Measurements from ENCODE around the gene ARHGAP22. TPM values are rescaled to one million over a fixed set of nuclear protein-coding genes. Genes with fewer than 3 reads are reported as not detected.

The ARHGAP22 gene
- total and polyA plus RNA-seq, 11 donors = 1.1 to 9.5 (median 2.8) TPM

DNA sequence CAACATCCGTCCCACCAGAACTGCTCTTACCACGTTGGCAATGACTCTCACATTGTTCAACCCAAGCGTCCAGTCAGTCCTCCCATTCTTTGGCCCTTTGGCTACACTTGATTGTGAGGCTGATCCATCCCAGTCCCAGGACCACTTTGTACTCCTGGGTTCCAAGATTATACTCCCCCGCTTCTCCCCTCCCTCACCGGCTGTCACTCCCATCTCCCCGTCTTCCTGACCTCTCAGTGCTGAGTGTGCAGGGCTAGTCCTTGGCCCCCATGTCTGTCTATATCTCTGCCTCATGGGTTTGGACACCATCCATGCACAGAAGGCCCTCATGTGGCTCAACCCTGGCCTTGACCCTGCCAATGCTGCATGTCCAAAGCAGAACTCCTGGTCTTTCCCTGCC is 12.5 kb downstream of the ARHGAP22 start:
- DNase-seq = no peak
- Histone ChIP-seq H3K9me3 (no peaks in the 10 kb centered on the region), H3K36me3 (no peaks in the 10 kb centered on the region), H3K27me3 (peaks cover 0 to 9% (median 0%) of the 10 kb centered on the region in 9 donors), H3K4me3 (no peak overlapping the region), H3K27ac (no peak overlapping the region), H3K4me1 (peaks cover 0 to 29% (median 10%) of the 10 kb centered on the region in 12 donors)
- ATAC-seq = no peak
- WGBS, 4 donors = 85 to 90% (median 88%) methylated on average over 6 of the region's 6 CpGs
- intact Hi-C loops (cut with DNase I) = no loop called here
- TF ChIP-seq, protein P1, sequence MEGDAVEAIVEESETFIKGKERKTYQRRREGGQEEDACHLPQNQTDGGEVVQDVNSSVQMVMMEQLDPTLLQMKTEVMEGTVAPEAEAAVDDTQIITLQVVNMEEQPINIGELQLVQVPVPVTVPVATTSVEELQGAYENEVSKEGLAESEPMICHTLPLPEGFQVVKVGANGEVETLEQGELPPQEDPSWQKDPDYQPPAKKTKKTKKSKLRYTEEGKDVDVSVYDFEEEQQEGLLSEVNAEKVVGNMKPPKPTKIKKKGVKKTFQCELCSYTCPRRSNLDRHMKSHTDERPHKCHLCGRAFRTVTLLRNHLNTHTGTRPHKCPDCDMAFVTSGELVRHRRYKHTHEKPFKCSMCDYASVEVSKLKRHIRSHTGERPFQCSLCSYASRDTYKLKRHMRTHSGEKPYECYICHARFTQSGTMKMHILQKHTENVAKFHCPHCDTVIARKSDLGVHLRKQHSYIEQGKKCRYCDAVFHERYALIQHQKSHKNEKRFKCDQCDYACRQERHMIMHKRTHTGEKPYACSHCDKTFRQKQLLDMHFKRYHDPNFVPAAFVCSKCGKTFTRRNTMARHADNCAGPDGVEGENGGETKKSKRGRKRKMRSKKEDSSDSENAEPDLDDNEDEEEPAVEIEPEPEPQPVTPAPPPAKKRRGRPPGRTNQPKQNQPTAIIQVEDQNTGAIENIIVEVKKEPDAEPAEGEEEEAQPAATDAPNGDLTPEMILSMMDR (IDR thresholded peaks at IDR 0.05) = no peak
- no peak for TF ChIP-seq POLR2A (IDR thresholded peaks at IDR 0.05)

DNA sequence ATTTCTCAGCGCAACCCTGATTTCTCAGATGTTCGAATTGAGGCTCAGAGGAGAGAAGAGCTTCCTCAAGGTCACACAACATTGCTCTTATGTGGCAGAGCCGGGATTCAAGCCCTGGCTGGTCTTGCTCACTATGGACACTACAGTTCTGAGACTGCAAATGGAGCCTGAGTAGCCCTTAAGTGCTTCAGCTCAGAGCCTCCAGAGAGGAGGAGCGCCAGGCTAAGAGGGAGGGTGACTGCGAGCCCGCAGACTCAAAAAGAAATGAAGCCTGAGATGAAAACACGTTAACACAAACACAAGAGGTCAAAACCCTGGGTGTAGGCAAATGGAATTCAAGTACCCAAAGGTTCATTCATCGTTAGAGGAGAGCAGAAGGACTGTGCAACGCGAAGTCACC is 13.9 kb downstream of the ARHGAP22 start:
- H3K36me3 ChIP-seq = no peaks in the 10 kb centered on the region
- H3K4me1 ChIP-seq = peaks cover 0 to 36% (median 10%) of the 10 kb centered on the region in 12 donors
- WGBS, 4 donors = 89 to 93% (median 91%) methylated on average over 10 of the region's 10 CpGs
- H3K27ac ChIP-seq = no peak overlapping the region
- H3K27me3 ChIP-seq = peaks cover 0 to 9% (median 0%) of the 10 kb centered on the region in 9 donors
- intact Hi-C loops (cut with DNase I) = no loop called here
- no peak for ATAC-seq
- no peaks in the 10 kb centered on the region for H3K9me3 ChIP-seq
- no peak overlapping the region for H3K4me3 ChIP-seq
- TF ChIP-seq POLR2A (IDR thresholded peaks at IDR 0.05) = no peak
- TF ChIP-seq, protein P1 (IDR thresholded peaks at IDR 0.05) = no peak
- no peak for DNase-seq

DNA sequence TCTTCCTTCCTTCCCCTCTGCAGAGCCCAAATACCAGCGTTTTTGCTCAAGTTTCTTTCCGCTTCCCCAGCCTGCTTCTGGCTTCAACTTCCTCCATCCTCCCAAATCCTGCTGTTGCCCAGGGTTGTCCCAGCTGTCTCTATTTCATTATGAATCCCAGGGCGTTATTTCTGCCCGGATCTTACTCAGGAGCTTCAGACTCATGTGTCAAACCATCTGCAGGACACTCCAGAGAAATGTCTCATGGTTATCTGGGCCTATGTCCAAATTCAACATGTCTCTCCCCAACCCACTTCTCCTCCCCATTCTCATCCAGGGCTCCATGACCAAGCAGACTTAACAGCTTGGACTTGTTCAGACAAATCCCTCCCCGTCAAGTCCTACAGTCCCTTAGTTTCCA is 15.6 kb downstream of the ARHGAP22 start:
- 57 to 69% (median 60%) methylated on average over 5 of the region's 5 CpGs for WGBS, 4 donors
- peak in 2 of 5 donors; percentile 42 for DNase-seq

DNA sequence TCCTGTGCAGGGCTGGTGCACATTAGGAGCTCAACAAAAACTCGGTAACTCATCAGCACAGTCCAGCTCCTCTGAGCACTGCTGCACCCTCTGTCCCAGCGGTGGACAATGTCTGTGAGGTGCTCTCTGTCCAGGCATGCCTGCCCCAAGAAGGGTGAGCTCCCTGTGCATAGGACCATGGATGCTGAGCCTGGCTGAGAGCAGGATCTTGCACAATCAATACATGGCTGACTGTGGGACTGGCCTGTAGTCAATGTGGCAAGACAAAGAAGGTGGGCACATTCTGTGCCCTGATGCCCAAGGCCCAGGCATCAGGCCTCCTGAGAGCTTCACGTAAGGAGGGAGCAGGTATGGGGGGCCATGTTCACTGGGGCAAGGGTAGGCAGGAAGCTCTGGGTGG is 17.1 kb downstream of the ARHGAP22 start:
- DNase-seq (no peak), ATAC-seq (no peak)
- no peak overlapping the region for H3K4me3 ChIP-seq
- H3K27me3 ChIP-seq = no peaks in the 10 kb centered on the region
- H3K27ac ChIP-seq = no peak overlapping the region
- peaks cover 0 to 36% (median 9%) of the 10 kb centered on the region in 12 donors for H3K4me1 ChIP-seq
- H3K9me3 ChIP-seq = peaks cover 0 to 5% (median 0%) of the 10 kb centered on the region in 12 donors
- no peak for TF ChIP-seq POLR2A (IDR thresholded peaks at IDR 0.05)
- TF ChIP-seq, protein P1 (IDR thresholded peaks at IDR 0.05) = no peak
- 88 to 98% (median 94%) methylated on average over 3 of the region's 3 CpGs for WGBS, 4 donors
- no peaks in the 10 kb centered on the region for H3K36me3 ChIP-seq
- intact Hi-C loops (cut with DNase I) = loop anchor here in 1 of 10 donors (2.0 kb wide), 1 partner anchor 327 kb away; no protein-coding TSS in a partner anchor

More for the DNA sequence above, 15.6 kb downstream of the ARHGAP22 start:
- H3K27me3 ChIP-seq = peaks cover 0 to 2% (median 0%) of the 10 kb centered on the region in 9 donors
- intact Hi-C loops (cut with DNase I) = loop anchor here in 1 of 10 donors (2.0 kb wide), 1 partner anchor 328 kb away; no protein-coding TSS in a partner anchor
- H3K4me3 ChIP-seq = no peak overlapping the region
- H3K4me1 ChIP-seq = peaks cover 0 to 36% (median 9%) of the 10 kb centered on the region in 12 donors
- TF ChIP-seq, protein P1 (IDR thresholded peaks at IDR 0.05) = no peak
- ATAC-seq = peak; percentile 65 to 92 (median 78)
- H3K27ac ChIP-seq = peak overlapping the region in 10 of 12 donors; percentile 10 to 78 (median 54)
- peaks cover 0 to 5% (median 0%) of the 10 kb centered on the region in 12 donors for H3K9me3 ChIP-seq
- no peaks in the 10 kb centered on the region for H3K36me3 ChIP-seq

Measured in heart left ventricle (tissue), 16 donors.